Fibroblast of villous mesenchyme (primary cell): ENCODE results near the gene CAMSAP1. TPM values are rescaled to one million over a fixed set of nuclear protein-coding genes. Genes with fewer than 3 reads are reported as not detected.

Source experiments
- DNase-seq: peaks from one replicate; pipeline ENCODE4 v3.0.0-alpha.2; 2010; ENCODE audit warnings: low read depth
- H3K4me3 ChIP-seq: 2 replicates; pipeline ENCODE4 v1.5.1; 2011; ENCODE audit warnings: low read depth, mild to moderate bottlenecking, low read length
- total RNA-seq: library from RNA; depleted of rRNA; stranded (reverse); fragments of >200 nt; gene quantifications from 2 replicates; pipeline ENCODE4 v1.2.3, GENCODE V29; 2012
- TF ChIP-seq, protein P1 (sequence below): IDR thresholded peaks from 2 replicates; pipeline ENCODE4 v1.5.1; 2012; ENCODE audit warnings: low read depth, mild to moderate bottlenecking, low read length; ENCODE audit not compliant: insufficient read depth

Gene CAMSAP1
- total RNA-seq, 1 donor: 23.7 TPM

DNA sequence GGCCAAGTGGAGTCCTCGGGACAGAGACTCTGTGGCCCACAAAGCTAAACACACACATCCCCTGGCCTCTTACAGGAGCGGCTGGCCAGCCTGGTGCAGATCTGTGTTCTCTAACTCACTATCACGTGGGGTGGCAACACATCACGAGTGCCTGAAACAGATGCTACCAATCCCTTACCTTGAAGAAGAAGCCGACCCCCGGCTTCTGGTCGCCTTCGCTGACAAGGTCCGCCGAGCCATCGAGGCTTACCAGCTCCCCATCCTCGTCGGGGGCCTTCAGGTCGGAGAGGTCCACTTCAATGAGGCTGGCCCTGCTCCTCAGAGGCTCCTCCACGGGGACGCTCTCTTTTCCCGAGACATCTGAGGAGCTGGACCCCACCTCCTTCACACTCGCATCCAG lies 86.7 kb downstream of the CAMSAP1 start:
- H3K4me3 ChIP-seq: no peak overlapping the region
- DNase-seq: no peak
- TF ChIP-seq, protein P1, sequence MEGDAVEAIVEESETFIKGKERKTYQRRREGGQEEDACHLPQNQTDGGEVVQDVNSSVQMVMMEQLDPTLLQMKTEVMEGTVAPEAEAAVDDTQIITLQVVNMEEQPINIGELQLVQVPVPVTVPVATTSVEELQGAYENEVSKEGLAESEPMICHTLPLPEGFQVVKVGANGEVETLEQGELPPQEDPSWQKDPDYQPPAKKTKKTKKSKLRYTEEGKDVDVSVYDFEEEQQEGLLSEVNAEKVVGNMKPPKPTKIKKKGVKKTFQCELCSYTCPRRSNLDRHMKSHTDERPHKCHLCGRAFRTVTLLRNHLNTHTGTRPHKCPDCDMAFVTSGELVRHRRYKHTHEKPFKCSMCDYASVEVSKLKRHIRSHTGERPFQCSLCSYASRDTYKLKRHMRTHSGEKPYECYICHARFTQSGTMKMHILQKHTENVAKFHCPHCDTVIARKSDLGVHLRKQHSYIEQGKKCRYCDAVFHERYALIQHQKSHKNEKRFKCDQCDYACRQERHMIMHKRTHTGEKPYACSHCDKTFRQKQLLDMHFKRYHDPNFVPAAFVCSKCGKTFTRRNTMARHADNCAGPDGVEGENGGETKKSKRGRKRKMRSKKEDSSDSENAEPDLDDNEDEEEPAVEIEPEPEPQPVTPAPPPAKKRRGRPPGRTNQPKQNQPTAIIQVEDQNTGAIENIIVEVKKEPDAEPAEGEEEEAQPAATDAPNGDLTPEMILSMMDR: no peak

DNA sequence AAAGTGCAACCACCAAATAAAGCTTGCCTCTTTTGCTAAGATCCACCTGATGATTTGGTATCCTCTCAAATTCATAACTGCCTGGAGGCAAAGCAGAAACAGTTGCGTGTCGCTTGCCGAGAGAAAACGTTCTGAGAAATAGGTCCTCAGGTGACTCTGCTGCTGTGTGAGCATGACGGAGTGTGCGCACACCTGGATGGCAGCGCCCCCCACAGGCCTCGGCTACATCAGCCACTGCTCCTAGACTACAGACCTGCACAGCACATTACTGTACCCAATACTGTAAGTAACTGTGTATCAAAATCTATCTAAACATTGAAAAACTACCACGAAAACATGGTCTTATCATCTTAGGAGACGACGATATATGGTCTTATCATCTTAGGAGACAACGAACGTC lies 87.4 kb downstream of the CAMSAP1 start:
- DNase-seq: no peak
- no peak overlapping the region for H3K4me3 ChIP-seq
- TF ChIP-seq, protein P1: no peak

DNA sequence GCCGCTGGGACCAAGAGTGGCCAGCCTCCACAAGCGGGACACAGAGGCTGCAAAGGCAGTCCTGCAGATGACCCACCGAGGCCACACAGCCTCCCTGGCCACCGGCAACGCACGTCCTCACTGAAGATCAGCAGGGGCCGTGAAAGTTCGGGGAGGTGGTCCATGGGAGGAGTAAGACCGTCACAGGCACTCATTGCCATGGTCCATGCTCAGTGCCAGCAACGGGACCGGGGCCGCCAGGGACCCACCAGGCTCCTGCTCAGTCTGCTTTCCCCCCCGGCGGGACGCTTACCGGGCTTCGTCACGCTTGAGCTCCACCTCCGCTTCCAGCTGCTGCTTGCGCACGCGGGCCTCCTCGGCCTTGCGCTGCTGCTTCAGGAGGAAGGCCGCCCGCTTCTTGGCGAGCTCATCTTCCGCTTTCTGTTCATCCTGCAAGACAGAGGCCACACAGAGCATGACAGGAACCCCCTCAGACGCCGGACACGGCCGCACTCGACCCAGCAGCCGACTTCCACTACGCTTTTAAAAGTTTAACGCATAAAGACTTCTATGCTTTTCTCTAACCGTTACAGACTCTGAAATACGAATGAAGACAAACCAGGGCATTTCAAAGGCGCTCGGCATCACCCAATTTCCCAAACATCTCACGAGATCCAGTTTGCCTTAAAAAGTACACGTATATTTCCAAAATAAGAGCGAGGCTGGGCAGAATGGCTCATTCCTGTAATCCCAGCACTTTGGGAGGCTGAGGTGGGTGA lies 88.4 kb downstream of the CAMSAP1 start:
- H3K4me3 ChIP-seq: no peak overlapping the region
- no peak for DNase-seq
- TF ChIP-seq, protein P1: no peak

DNA sequence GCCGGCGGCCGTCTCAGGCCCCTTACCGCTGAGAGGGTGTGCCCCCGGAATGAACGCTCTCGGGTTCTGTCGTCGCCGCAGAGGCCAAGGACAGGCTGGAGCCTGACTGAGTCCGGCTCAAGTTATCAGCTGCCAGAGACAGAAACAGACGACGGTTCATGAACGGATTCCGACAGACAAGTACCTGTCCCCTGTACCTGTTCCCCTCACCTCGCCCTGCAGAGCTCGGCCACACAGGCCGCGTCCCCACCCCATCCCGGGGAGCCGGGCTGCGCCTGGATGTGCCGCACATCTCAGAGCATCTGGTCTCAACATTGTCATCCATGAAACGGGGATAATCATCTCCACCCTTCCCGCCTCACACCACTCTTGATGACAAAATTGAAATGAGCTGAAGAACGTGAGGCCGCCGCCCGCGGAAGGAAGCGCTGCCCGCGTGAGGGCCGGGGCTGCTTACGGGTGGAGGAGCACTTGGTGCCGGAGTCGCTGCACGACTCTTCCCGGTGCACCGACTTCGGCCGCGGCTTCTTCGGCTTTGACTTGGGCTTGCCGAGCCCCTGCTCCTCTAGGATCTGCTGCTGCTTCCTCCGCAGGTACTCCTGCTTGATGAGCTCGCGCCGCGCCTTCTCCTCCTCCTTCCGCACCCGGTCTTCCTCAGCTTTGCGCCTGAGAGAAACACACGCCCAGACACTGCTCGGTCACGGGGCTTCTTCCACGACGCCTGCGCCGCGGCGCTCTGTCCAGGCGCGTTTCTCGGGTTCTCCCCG lies 89.2 kb downstream of the CAMSAP1 start:
- DNase-seq: no peak
- TF ChIP-seq, protein P1: no peak
- H3K4me3 ChIP-seq: no peak overlapping the region

DNA sequence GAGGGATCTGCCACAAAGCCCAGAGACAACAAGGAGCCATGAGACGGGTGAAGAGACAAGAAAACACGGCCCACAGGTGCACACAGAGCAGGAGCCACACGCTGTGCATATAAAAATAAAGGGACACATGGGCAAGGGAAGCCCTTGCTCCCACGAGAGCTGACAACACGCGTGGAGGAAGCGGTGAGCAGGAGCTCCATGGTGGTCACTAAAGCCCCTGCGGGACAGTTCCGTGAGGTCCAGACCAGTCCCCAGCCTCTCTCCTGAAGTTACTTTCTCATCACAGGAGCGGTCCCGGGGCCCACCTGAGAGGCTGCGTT lies 90.7 kb downstream of the CAMSAP1 start:
- no peak for DNase-seq
- H3K4me3 ChIP-seq: no peak overlapping the region
- TF ChIP-seq, protein P1: no peak

DNA sequence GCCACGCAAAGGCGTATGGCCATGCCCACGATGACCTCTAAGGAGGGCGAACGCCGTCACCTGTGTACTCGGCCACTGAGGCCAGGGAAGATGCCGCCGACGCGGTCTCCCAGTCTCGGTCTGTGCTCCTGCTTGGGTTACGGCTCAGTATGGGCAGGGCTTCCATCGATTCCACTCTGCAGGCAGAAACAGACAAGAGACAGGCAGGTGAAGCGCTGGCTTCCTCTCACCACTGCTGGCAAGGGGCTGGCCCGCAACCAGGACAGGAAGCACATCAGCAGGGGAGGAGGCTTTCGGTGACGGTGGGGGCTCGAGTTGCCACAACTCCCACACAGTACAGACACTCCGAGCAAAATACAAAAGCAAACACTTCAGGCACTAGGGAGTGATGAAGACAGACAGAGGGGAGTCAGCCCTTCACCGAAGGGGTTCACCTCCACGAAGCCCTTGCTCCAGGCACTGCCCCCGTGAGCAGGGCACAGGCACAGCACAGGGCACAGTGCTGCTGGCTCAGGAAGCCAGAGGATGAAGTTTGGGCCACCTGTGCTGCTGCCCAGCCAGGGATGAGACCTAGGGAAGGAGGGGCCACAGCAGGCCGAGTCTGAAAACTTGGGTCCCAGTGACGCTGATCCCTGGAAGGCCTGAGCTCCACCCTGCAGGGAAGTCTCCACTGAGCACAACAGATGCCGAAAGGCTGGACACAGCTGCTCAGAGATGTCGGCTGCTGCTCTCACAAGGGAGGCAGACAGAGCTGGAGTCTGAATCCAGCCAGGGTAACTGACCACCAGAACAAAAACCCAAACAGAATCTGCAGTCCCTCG lies 91.3 kb downstream of the CAMSAP1 start:
- TF ChIP-seq, protein P1: no peak
- H3K4me3 ChIP-seq: no peak overlapping the region
- no peak for DNase-seq
